GM21360 (cell line): ENCODE data around the gene OLIG3.

Experiments used
- ATAC-seq: cut with Tn5 transposase; IDR thresholded peaks from one replicate; pipeline ENCODE4 v1.9.1; 2021; ENCODE audit warnings: mild to moderate bottlenecking, moderate library complexity; ENCODE audit not compliant: unreplicated experiment

OLIG3 gene

DNA sequence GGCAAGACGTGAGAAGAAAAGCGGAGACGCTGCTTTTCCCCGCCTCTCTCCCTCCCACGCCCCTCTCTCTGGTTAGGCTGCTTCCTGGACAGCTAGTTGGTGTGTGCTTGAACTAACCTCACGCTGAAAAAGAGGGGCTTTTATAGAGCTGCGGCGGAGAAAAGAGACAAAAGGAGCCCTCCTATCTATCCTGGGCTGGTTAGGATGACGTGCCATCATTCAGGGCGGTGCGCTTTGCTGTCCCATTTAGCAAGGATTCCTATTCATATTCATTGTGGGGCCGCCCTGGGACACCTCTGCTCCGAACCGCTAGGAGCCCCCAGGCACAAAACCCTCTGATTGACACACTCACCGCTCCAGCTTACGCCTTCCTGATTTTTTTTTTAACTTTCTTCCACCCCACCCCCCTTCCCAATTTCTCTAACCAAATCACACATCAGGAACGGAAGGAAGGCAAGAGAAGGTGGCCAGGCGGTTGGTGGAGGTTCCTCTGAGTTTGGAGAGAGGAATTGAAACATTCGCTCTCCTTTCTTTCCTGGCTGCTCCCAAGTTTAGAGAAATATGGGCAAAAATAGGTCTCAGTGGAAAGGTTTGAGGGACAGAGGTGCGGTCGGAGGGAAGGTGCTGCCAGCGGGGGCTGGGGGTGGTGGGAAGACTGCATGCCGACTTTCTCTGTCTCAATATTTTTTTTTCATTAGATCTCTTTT, at the start of gene OLIG3:
Gene OLIG3, minus strand, starts transcription at position 114 of the 707 bp plus-strand sequence. CDS start 224 bp downstream, outside the sequence.
- no peak for ATAC-seq

DNA sequence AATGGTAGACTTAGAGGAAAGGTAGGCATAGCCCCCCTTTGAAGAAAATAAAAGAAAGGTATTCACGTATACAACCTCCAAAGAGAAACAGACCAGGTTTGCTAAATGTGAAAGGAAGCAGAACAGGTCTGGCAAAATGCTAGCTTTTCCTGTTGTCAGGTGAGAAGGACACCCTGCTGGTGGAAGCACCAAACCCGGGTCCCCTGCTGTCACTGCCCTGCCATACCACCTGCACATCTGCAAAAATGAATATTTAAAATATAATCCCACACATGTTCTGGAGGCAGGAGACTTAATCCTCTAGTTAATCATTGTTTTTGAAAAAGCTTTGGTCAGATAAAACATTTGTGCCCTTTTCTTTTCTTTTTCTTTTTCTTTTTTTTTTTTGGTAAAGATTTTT, 48.9 kb upstream of the OLIG3 start:
- no peak for ATAC-seq

DNA sequence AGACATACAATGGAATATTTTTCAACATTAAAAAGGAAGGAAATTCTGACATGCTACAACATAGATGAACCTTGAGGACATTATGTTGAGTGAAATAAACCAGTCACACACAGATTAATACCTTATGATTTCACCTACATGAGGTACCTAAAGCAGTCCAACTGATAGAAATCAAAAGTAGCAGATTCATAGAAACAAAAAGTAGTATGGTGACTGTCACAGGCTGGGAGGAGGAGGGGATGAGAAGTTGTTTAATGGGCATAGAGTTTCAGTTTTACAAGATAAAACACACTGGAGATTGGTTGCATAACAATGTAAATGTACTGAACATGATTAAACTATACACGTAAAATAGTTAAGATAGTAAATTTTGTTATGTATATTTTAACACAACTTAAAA, 48.5 kb upstream of the OLIG3 start:
- ATAC-seq = no peak

DNA sequence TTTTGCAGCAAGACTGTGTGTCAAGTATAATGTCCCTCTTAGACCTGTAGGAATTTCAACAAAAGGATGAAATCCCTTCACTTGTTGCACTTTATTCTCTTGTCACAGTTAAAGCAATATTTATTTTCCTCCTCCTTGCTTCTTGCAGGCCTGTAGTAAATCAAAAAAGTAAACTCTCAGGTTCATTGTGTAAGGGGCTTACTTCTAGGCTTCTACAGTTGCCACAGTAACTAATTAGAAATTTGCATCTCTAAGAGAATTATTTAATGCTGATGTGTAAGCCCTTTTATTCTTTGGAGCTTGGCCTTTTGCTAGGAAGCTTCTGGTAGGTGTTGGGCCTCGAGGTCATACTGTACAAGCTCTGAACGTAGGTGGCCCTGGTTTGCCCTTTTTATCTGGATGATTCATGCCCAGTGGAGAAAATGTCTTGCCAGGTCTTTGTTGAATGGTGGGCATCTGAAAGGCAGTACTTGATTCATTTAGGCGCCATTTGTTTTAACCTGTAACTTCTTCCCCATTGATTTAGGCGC, 47.4 kb upstream of the OLIG3 start:
- no peak for ATAC-seq

DNA sequence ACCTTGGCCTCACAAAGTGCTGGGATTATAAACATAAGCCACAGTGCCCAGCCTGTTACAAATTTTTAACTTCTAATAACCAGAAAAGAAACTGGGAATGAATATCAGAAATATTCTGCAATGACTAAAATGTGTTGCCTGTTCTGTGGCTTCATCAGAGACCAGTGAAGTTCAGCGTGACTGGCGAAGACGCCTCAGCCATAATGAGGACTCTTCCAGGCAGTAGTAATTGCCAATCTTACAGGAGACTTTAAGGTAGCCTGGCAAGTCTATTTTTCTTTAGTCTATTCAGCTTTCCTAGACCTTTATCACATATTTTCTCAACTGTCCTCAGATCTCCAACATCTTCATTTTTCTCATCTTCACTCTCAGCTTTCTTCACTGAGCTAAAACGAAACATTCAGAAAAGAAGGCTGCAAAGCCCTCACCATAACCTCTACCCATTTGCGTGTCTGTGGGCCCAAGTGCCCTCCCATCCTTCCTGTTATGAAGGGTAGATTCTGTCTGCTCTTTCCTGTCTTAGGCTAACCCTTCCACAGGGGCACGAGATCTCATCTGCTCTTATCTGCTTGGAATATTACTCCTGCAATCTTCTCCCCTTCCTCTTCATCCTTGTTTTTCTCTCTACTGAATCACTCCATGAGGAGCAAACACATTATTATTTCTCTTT, 42.0 kb upstream of the OLIG3 start:
- no peak for ATAC-seq

DNA sequence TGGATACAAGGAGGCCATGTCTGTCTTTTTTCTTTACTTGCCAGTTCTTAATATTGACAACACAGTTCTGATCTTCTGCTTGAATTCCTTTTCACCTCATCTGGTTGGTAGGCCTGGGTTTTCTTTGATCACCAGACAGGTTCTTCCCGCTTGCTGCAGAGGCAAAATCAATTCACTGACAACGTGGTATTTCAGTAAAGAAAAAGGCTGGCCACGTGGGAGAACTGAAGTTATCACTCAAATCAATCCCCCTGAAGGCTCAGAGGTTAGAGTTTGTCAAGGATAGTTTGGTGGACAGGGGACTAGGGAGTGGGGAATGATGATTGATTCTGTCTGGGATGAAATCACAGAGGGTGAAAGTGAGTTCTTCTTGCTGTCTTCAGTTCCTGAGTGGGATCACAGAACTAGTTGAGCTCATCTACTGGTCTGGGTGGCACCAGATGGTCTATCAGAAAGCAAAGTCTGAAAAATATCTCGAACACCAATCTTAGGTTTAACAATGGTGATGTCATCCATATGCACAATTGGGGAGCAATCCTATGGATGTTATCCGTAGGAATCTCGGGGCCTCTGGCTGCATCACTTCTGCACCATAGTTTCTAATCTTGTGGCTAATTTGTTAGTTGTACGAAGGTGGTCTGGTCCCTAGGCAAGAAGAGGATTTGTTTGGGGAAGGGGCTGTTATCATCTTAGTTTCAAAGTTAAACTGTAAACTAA, 37.3 kb upstream of the OLIG3 start:
- no peak for ATAC-seq

DNA sequence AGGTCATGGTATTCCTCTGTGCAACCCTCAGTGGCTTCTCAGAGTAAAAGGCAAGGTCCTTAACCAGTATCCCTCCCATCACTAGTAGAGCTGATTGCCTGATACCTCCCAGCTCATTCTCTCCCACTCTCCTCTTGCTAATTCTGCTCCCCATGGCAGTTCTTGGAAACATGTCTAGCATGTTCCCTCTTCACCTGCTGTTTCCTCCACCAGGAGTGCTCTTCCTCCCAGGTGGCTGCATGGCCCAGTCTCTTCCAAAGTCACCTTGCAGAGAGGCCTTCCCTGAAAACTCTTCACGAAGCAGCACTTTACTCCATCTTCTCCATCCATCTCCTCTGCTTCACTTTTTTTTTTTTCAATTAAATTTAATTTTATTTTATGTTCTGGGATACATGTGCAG, 36.2 kb upstream of the OLIG3 start:
- no peak for ATAC-seq

DNA sequence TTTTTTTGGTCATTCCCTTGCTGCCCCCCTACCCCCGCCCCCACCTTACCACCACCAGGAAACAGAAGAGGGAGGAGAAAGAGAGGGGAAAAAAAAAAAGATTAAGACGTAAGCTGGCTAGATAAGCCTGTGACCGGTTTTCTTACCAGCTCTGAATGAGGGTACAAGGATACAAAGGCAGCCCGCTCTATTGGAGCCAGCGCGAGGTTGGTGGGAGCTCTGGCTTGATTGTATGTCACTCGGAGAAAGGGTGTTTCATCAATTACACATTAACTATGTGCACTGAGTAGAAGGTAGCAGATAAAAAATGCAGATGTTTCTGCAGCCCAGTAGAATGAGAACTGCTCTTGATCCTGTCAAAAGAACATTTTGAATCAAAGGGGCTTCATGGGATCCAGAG, 28.6 kb upstream of the OLIG3 start:
- no peak for ATAC-seq

DNA sequence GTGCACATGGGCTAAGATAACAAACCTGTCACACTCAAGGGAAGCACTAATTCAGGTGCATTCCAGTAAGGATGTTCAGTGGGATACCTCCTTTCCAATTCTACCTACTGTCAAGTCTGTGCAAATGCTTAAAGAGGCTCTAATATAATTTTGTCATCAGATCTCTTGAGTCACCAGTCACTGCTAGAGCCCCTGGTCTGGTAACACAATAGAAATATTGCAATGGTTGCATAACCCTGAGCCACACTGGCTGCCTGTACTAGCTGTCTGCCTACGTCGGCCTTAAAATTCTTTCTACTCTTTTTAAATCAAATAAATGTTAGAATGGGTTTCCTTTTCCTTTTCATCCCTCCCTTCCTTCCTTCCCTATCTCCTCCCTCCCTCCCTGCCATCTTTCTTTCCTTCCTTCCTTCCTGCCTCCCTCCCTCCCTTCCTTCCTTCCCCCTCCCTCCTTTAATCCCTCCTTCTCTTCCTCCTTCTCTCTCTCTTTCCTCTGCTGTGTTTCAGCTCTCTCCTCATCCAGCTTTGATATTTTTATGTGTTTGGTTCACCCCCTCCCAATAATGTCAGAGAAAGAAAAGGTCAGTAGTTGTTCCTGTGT, 28.1 kb upstream of the OLIG3 start:
- ATAC-seq = no peak

DNA sequence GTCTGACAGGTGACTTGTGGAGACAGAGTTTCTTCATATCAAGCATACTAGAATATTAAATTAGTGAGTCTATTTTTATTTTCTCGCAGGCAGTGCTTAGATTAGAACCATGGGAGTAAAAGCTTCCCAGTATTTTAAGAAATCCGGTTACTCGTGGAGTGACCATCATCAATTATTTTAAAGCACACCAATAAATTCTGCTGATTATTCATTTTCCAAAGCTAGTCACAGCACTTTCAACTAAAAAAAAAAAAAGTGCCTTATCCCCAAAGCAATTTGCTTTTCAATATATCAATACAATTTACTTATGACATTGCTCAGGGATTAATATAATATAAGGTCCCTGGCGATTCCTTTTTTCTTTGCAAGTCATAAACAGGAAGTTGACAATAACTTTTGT, 26.3 kb upstream of the OLIG3 start:
- no peak for ATAC-seq

DNA sequence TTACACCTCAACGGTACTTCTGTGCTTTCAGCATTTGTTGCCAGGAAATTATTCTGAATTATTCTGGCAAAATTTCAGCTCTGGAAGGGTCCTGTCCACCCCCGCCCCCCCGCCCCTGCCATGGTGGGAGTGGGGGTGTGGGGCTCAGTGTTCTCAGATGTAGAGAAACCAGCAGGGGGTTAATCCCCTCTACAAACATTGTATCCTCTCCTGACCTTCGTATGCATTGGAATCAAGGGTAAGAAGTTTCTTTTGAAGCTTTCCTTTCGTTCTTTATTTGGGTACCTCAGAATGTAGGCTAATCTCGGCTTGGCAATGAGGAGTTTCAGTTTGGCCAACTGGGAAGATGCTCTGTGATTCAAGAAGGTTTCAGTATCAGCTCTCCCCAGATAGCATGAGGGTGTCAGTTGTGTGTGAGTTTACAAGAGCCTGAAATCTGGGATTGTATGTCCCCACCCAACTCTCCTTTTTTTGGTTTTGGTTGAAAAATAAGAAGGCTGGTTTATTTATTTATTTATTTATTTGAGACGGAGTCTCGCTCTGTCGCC, 25.5 kb upstream of the OLIG3 start:
- ATAC-seq = no peak

DNA sequence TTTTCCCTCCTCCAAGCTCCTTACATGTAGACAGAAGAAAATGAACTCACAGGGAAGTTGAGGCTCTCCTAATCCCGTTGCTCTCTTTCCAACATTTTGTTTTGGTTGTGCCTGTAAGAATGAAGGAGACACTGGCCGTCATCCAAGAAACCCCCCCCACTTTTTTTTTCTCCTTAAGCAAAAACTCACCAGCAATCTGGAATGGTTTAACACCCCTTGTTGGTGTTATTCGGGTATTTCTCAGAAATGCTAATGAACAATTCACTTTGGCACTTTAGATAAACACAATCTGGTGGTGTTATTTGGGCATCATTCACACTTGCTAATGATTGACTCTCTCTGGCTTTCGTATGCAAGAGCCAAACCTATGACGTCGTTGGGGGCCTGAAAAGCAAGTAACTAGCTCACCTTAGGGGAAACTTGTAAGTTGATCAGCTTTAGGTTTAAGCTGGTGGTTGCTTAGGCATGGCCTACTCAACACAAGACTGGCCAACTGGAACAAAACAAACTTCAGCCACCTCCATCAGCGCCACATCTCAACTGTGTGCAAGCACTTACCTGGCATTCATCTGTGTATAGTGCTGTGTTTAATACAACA, 24.3 kb upstream of the OLIG3 start:
- ATAC-seq = no peak

DNA sequence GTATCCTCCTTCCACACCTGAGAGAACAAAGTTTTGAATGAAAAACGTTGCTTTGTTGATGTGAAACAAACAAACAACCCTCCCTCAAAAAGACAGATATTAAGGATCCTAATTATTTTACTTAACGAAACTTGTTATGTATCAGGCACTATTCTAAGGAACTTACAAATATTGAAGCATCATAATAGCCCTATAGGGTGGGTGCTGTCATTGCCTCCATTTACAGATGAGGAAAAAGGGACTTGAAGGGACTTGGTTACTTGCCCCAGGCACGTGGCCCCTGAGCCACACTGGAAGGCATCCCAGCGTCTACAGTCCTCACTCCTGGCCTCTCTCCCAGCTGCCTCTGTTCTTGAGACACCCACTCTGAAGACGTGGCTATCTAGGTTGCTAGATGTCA, 20.2 kb upstream of the OLIG3 start:
- no peak for ATAC-seq

DNA sequence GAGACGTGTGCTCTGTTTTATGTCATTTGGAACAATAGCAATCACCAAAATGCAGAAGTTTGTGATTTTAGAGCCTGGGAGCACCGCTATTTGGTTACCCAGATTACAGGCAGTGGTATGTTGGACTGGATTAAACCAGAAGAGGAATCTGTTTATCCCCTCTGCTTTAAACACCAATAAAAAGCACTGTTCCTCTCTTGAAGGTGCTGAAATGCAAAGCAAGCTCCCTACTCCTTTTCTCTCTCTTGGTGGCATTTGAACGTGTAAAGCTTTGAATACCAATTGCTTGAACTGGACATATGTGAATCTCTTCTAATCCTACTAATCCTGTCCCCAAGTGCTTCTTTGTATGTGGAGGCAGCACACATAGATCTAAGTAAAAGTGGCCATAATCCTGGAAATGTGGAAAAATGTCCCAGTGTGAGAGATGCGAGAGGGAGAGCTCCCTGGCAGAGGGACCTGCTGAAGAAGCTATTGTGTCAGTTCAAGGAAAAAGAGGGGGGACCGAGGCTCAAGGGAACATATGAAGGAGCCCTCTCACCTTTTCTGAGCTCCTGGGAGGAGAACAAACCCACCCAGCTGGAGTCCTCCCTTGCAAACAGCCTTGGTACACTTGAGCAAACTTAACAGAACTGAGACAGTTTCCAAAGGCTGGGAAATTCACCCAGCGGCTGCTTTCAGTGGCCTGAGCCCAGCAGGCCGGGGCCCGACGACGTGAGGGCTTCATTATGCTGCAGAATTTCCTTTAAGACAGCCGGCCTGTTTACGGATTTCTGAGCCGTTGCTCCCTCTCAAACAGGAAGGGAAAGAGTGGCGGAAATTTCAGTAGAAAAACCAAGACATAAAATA, 18.8 kb upstream of the OLIG3 start:
- no peak for ATAC-seq

DNA sequence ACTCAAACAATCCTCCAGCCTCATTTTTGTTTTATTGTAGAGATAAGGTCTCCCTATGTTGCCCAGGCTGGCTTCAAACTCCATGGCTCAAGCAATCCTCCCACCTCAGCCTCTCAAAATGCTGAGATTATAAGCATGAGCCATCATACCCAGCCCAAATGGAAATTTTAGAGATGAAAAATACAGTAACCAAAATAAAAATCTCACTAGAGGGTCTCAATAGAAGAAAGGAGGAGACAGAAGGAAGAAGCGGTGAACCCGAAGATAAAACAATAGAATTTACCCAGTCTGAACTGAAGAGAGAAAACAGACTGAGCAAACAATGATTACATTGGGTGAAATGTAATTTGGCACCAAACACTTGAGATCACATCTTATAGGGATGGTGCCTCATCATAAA, 16.7 kb upstream of the OLIG3 start:
- no peak for ATAC-seq

DNA sequence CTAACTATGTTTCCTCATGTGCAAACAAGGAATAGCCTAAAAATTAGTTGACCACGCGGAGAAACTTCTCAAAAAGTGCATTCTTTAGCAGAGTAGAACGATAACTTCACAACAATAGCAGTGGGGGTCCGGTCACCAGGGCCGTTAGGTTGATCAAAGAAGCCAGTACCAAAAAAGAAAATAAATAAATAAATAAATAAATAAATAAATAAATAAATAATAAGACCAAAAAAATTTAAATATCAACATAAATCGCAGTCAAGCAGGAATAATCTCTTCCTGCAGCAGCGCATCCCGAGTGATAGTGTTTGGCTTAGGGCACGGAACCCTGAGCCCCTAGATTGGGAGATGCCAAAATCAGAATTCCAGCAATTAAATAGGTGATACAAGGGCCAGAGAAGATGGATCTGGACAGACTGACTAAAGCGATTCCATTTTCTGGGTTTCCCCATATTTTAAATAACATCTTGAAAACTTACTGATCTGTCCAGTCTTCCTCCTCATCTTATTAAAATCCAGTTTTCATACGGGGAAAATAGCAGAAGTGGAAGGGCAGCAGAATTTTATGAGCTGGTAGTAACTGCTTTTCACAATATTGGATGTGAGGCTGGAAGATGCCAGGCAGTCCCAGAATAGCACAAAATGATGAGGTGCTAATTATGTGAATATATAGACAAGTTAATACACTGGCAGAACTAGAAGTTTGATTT, 4.4 kb upstream of the OLIG3 start:
- no peak for ATAC-seq

DNA sequence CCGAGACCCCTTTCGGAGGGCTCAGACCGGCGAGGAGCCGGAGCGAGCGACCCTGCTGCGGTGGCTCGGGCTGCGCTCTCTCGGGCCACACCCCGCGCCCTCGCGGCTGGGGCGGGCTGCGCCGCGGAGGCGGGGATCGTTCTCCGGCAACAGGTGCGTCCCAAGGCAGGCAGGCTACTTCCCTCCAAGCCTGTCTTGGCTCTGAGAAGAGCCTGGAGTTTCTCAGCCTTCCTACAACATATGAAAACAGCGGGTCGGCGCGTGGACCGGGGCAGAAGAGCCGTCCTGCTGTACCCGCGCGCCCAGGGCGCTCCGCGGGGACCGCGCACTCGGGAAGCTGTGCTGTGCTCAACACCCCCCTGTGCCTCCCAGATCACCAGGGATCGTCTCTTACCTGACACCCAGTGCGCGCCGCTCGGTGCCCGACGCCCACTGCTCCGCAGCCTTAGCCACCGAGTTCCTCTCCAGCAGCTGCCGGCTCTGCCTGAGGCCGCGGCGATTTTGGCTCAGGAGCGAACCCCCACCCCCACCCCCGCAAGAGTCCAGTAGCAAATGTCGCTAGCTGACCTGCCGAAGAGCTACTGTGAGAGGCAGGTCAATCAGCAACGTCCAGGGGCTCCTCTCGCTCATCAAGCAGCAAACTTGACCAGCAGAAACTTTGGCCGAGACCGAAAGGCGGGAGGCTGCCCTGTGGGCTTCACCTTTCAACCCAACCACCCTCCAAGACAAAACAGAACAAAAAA, 3.7 kb upstream of the OLIG3 start:
- no peak for ATAC-seq

DNA sequence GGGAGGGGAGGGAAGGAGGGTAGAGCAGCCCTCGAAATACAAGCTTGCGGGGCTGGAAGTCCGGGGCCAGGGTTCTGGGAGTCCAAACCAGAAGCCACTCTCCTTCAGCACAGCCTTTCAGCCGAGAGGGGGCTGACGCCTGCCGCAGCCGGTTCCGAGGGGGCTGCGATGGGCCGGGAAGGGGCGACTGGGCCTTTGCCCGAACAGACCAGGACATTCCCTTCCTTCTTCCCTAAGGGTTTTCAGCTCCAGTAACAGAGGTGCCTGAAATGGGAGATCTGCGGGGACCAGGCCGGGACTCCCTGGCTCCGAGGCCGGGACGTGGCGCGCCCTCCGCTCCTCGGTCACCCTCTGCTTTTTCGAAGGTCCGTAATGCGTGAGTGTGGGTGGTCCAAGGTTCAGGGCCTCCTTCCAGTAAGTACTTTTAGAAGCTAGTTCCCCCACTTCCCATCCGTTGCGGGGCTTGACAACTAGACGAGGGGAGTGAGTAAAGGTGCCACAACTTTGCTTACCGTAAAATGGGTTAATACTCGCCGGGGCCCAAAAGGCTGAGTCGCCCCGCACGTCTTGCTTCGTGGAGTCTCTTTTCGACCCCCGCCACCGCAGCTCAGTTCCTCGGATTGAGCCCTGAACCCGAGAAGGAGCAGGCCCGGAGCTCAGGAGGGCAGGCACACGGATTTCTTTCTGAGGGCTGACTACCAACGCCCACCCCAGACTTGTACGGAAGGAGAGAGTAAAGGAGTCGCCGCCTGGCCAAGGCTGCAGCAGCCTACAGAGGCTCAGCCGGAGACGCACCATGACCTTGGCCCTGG, 2.9 kb upstream of the OLIG3 start:
- no peak for ATAC-seq
